Esophagus (tissue), 2 donors: Measurements from ENCODE around the gene GPR31. TPM values are rescaled to one million over a fixed set of nuclear protein-coding genes. Genes with fewer than 3 reads are reported as not detected.

ENCODE experiments used
- H3K27ac ChIP-seq, 2 donors: one replicate each; pipeline ENCODE4 v1.5.1; 2013; ENCODE audit warnings: low read depth in 2 of 2, mild to moderate bottlenecking in 2 of 2, inconsistent platforms in 1 of 2, low read length in 1 of 2, moderate library complexity in 1 of 2
- H3K27me3 ChIP-seq, 2 donors: one replicate each; pipeline ENCODE4 v1.6.1; 2013; ENCODE audit warnings: low read length in 2 of 2, control low read depth in 1 of 2, mild to moderate bottlenecking in 1 of 2; ENCODE audit not compliant: insufficient read depth in 2 of 2, control insufficient read depth in 1 of 2
- H3K36me3 ChIP-seq, 2 donors: one replicate each; pipeline ENCODE4 v1.6.1; 2013; ENCODE audit warnings: low read length in 1 of 2; ENCODE audit not compliant: control insufficient read depth in 2 of 2, insufficient read depth in 2 of 2
- H3K4me1 ChIP-seq, 2 donors: one replicate each; pipeline ENCODE4 v1.6.1; 2013; ENCODE audit warnings: low read length in 1 of 2; ENCODE audit not compliant: control insufficient read depth in 2 of 2, insufficient read depth in 2 of 2
- H3K4me3 ChIP-seq, 2 donors: one replicate each; pipeline ENCODE4 v1.5.1; 2013; ENCODE audit warnings: low read length in 2 of 2, mild to moderate bottlenecking in 2 of 2, low read depth in 1 of 2, moderate library complexity in 1 of 2
- H3K9me3 ChIP-seq, 2 donors: one replicate each; pipeline ENCODE4 v1.6.1; 2013; ENCODE audit warnings: mild to moderate bottlenecking in 2 of 2, low read depth in 1 of 2, low read length in 1 of 2, moderate library complexity in 1 of 2; ENCODE audit not compliant: control insufficient read depth in 2 of 2, insufficient read depth in 1 of 2
- WGBS, 2 donors: extraction: QIAGEN DNeasy Blood & Tissue Kit; methylation state at CpG; one replicate each; pipeline ENCODE4 v1.1.7; 2013; 5-methylcytosine and 5-hydroxymethylcytosine counted together
- polyA plus RNA-seq, 2 donors: library from polyadenylated mRNA; stranded (reverse); fragments of 200-250 nt; gene quantifications; one replicate each; pipeline ENCODE4 v1.2.3, GENCODE V29; 2013
- donor health status: healthy with polysubstance abuse.
- donor health status: Bipolar disorder and iron deficiency.

Gene GPR31
- polyA plus RNA-seq, 2 donors = not detected

- Histone ChIP-seq H3K27ac (peak within 1 kb of the TSS in 1 of 2 donors; percentile 14), H3K4me3 (no peak within 1 kb of the TSS), H3K9me3 (no peaks in the 10 kb centered on the region), H3K4me1 (peaks cover 0 to 2% of the 10 kb centered on the region in 2 donors), H3K36me3 (no peaks in the 10 kb centered on the region), H3K27me3 (no peaks in the 10 kb centered on the region)
- WGBS, 2 donors = 63 to 69% methylated on average over 8 of the region's 8 CpGs
Observed at GRCh38 chr6:167122827-167123657, 34.7 kb downstream of the GPR31 start, which contains the start of gene CCR6. TSS of gene CCR6 (plus strand) at chr6:167123096. CDS start at chr6:167136135, 13,039 bp downstream.

DNA sequence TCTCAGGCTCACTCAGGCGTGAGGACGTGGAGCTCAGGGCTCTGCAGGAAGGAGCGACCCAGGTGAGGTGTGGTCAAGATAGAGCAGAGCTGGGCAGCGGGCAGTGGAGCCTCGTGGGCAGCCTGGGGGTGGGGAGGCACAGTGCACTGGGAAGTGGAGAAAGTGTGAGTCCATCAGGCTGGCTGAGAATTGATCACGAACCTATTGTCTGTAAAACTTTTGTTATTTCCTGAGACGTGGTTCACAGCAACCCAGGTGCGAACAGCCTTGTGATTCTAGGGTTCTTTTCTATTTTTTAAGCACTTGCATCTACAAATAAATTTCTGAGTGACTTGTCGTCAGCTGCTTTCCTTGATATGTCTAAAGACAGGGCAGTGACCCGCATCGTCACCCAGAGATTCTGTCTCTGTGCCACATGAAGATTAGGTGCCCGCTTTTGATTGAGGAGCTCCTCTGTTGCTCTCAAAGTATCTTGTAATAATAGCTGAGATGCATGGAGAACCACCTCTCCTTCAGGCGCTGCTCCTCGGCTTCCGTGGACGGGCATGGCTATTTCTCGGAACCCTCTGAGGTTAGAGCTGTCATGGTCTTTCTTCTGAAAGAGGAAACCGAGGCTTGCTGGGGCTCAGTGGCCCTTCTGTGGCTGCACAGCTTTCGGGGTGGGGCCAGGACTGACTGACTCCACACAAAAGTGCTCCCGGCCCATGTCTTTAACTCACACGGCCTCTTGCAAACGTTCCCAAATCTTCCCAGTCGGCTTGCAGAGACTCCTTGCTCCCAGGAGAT lies 35.5 kb downstream of the GPR31 start:
- no peaks in the 10 kb centered on the region for H3K27me3 ChIP-seq
- no peaks in the 10 kb centered on the region for H3K36me3 ChIP-seq
- H3K4me3 ChIP-seq = no peak overlapping the region
- peaks cover 0 to 2% of the 10 kb centered on the region in 2 donors for H3K4me1 ChIP-seq
- peak overlapping the region in 1 of 2 donors; percentile 14 for H3K27ac ChIP-seq
- WGBS, 2 donors = 80 to 81% methylated on average over 23 of the region's 23 CpGs
- no peaks in the 10 kb centered on the region for H3K9me3 ChIP-seq

GRCh38 chr6:167121335-167121841 lies 36.4 kb downstream of the GPR31 start:
- Histone ChIP-seq H3K27ac (no peak overlapping the region), H3K27me3 (no peaks in the 10 kb centered on the region), H3K4me3 (no peak overlapping the region), H3K4me1 (peaks cover 3% of the 10 kb centered on the region in 2 donors), H3K36me3 (no peaks in the 10 kb centered on the region), H3K9me3 (peaks cover 0 to 3% of the 10 kb centered on the region in 2 donors)
- 88 to 89% methylated on average over 8 of the region's 8 CpGs for WGBS, 2 donors

DNA sequence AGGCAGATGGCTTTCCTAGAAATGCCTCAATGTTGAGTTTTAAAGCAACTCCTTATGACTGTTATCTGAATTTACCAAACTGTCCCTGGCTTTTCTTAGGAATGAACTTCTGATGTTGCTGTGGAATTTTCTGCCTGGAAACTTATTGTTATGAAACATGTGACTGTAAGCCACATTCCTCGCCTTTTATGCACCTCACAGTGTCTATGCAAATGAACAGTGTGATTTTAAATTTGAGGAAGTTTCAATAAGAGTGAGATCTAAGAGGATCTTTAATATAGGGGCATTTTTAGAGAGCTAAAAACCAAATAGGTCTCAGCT lies 37.2 kb downstream of the GPR31 start:
- Histone ChIP-seq H3K27ac (no peak overlapping the region), H3K4me3 (no peak overlapping the region), H3K9me3 (peaks cover 0 to 3% of the 10 kb centered on the region in 2 donors), H3K27me3 (no peaks in the 10 kb centered on the region), H3K36me3 (no peaks in the 10 kb centered on the region), H3K4me1 (peaks cover 3 to 6% of the 10 kb centered on the region in 2 donors)
- 79 to 81% methylated on average over 1 of the region's 1 CpG for WGBS, 2 donors

DNA sequence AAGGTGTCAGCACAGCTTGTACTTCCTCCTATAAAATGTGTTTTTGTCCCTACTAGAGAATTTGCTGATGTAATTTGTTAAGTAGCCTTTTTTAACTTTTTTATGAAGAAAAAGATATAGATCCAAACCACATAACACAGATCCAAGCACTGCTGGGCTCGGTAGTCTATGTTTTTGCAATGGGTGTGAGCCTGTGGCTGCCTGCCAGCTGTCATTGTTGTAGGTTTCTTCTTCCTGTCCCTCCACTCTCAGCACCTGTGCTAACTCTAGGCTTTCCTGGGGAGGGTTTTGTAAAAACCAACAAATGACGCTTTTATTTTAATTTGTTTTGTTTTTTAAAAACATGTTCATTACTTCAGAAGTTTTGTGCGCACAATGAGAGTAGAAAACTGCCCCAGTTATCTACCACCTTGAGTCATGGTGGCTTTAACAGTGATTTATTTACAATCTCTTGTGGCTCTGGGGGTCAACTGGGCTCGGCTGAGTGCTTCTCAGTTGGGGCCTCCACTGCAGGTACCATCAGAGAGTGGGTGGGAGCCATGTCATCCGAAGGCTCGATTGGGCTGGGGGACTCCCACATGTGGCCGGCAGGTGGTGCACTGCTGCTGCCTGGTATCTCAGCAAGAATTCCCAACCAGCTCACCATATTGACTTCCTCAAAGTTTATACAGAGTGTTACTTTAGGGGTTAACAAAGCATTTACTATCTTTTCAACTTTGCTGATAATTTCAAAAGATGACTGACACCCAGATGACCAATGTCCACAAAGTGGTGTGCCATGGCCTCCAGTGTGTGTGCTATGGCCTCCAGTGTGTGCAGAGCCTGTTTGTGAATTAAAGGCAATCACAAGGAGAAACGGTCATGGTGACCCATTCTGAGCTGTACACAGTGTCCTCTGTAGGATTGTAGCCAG lies 37.9 kb downstream of the GPR31 start:
- Histone ChIP-seq H3K36me3 (no peaks in the 10 kb centered on the region), H3K9me3 (peaks cover 0 to 3% of the 10 kb centered on the region in 2 donors), H3K4me3 (no peak overlapping the region), H3K4me1 (peaks cover 3 to 6% of the 10 kb centered on the region in 2 donors), H3K27ac (no peak overlapping the region), H3K27me3 (no peaks in the 10 kb centered on the region)
- 69 to 72% methylated on average over 8 of the region's 8 CpGs for WGBS, 2 donors

- Histone ChIP-seq H3K36me3 (no peaks in the 10 kb centered on the region), H3K27ac (peak overlapping the region; percentile 12 to 26), H3K27me3 (no peaks in the 10 kb centered on the region), H3K9me3 (peaks cover 0 to 3% of the 10 kb centered on the region in 2 donors), H3K4me1 (peaks cover 3 to 6% of the 10 kb centered on the region in 2 donors), H3K4me3 (no peak overlapping the region)
- 74 to 85% methylated on average over 12 of the region's 12 CpGs for WGBS, 2 donors
Observed at GRCh38 chr6:167118839-167119238, 38.9 kb downstream of the GPR31 start.

- H3K36me3 ChIP-seq = no peaks in the 10 kb centered on the region
Observed at GRCh38 chr6:167118006-167118405, 39.8 kb downstream of the GPR31 start.

GRCh38 chr6:167116838-167117228 lies 40.9 kb downstream of the GPR31 start:
- peaks cover 3 to 6% of the 10 kb centered on the region in 2 donors for H3K4me1 ChIP-seq
- H3K9me3 ChIP-seq = peaks cover 0 to 3% of the 10 kb centered on the region in 2 donors
- H3K27me3 ChIP-seq = no peaks in the 10 kb centered on the region
- H3K36me3 ChIP-seq = no peaks in the 10 kb centered on the region
- H3K27ac ChIP-seq = no peak overlapping the region
- no peak overlapping the region for H3K4me3 ChIP-seq
- WGBS, 2 donors = 70 to 81% methylated on average over 14 of the region's 14 CpGs

More at GRCh38 chr6:167118006-167118405, 39.8 kb downstream of the GPR31 start:
- H3K9me3 ChIP-seq = peaks cover 0 to 3% of the 10 kb centered on the region in 2 donors
- 67 to 80% methylated on average over 7 of the region's 7 CpGs for WGBS, 2 donors
- H3K4me1 ChIP-seq = peaks cover 3 to 6% of the 10 kb centered on the region in 2 donors
- no peaks in the 10 kb centered on the region for H3K27me3 ChIP-seq
- no peak overlapping the region for H3K4me3 ChIP-seq
- H3K27ac ChIP-seq = no peak overlapping the region
